Activated T-cell treated with anti-CD3 and anti-CD28 coated beads, Interleukin-2, amount 50 U/mL, for 4 hours (primary cell): ENCODE results near the gene BCL7B. TPM values are rescaled to one million over a fixed set of nuclear protein-coding genes. Genes with fewer than 3 reads are reported as not detected.
"Not testable (repeated sequence)": the region's sequence is repeated elsewhere in the genome, so short reads cannot be mapped to it uniquely, and the experiment has no call there.

Experiments
- ATAC-seq, 2 donors: fragments of 200-7000 bp; cut with Tn5 transposase; one replicate each; pipeline ENCODE4 v1.10.0; 2021
- DNase-seq: peaks from one replicate; pipeline ENCODE4 v3.0.0-alpha.2; 2020
- H3K27me3 Mint-ChIP-seq: one replicate; pipeline ENCODE4 v1.8.0; 2021; ENCODE audit warnings: low read depth, mixed read lengths
- H3K36me3 Mint-ChIP-seq: one replicate; pipeline ENCODE4 v1.8.0; 2022; ENCODE audit warnings: mixed read lengths; ENCODE audit not compliant: insufficient read depth
- H3K4me1 Mint-ChIP-seq: one replicate; pipeline ENCODE4 v1.8.0; 2021; ENCODE audit warnings: low read depth, mixed read lengths
- H3K4me3 Mint-ChIP-seq: one replicate; pipeline ENCODE4 v1.8.0; 2021; ENCODE audit warnings: mild to moderate bottlenecking, moderate library complexity, mixed read lengths
- H3K9me3 Mint-ChIP-seq: one replicate; pipeline ENCODE4 v1.8.0; 2021; ENCODE audit warnings: mixed read lengths
- total RNA-seq, 3 donors: library from RNA; stranded (reverse); gene quantifications; one replicate each; pipeline ENCODE4 v1.2.1, GENCODE V29; 2021

BCL7B gene
- total RNA-seq, 3 donors from 2014 or later: 74.8 to 76.3 (median 74.9) TPM

GRCh38 chr7:73535918-73536317, 21.6 kb downstream of the BCL7B start:
- H3K9me3 Mint-ChIP-seq: not testable (repeated sequence)

GRCh38 chr7:73533742-73534141, 23.7 kb downstream of the BCL7B start:
- Mint-ChIP-seq H3K9me3 (no peaks in the 10 kb centered on the region), H3K27me3 (no peaks in the 10 kb centered on the region), H3K36me3 (peaks cover 22% of the 10 kb centered on the region), H3K4me3 (no peak overlapping the region), H3K4me1 (no peaks in the 10 kb centered on the region)
- DNase-seq: no peak
- ATAC-seq: no peak

More at GRCh38 chr7:73535918-73536317, 21.6 kb downstream of the BCL7B start:
- DNase-seq, H3K27me3 Mint-ChIP-seq, H3K4me3 Mint-ChIP-seq, ATAC-seq, H3K4me1 Mint-ChIP-seq: not testable (repeated sequence)
- peaks cover 27% of the 10 kb centered on the region for H3K36me3 Mint-ChIP-seq

- Mint-ChIP-seq H3K4me3 (no peak overlapping the region), H3K9me3 (no peaks in the 10 kb centered on the region), H3K36me3 (peaks cover 13% of the 10 kb centered on the region), H3K27me3 (no peaks in the 10 kb centered on the region), H3K4me1 (peaks cover 8% of the 10 kb centered on the region)
- no peak for DNase-seq
- no peak for ATAC-seq
Measured at GRCh38 chr7:73532224-73532623, 25.3 kb downstream of the BCL7B start.

- Mint-ChIP-seq H3K36me3 (peaks cover 2% of the 10 kb centered on the region), H3K9me3 (no peaks in the 10 kb centered on the region), H3K4me1 (peaks cover 14% of the 10 kb centered on the region), H3K27me3 (no peaks in the 10 kb centered on the region), H3K4me3 (no peak overlapping the region)
- ATAC-seq: no peak
- DNase-seq: no peak
Measured at GRCh38 chr7:73530800-73531199, 26.7 kb downstream of the BCL7B start.

- Mint-ChIP-seq H3K27me3 (no peaks in the 10 kb centered on the region), H3K4me3 (no peak overlapping the region), H3K36me3 (no peaks in the 10 kb centered on the region), H3K4me1 (peaks cover 36% of the 10 kb centered on the region), H3K9me3 (no peaks in the 10 kb centered on the region)
- no peak for ATAC-seq
- DNase-seq: no peak
Measured at GRCh38 chr7:73526896-73527821, 30.3 kb downstream of the BCL7B start.

- H3K9me3 Mint-ChIP-seq, H3K36me3 Mint-ChIP-seq, ATAC-seq, H3K27me3 Mint-ChIP-seq, DNase-seq, H3K4me3 Mint-ChIP-seq: not testable (repeated sequence)
- peaks cover 37% of the 10 kb centered on the region for H3K4me1 Mint-ChIP-seq
Measured at GRCh38 chr7:73526158-73526494, 31.4 kb downstream of the BCL7B start.

GRCh38 chr7:73522105-73522872, 35.2 kb downstream of the BCL7B start, which contains the start of gene BAZ1B:
TSS of gene BAZ1B (minus strand) at chr7:73522293. CDS start at chr7:73521933, 360 bp downstream.
- ATAC-seq: peak; percentile 95 to 96
- H3K9me3 Mint-ChIP-seq: no peaks in the 10 kb centered on the region
- peak within 1 kb of the TSS; percentile 97 for H3K4me3 Mint-ChIP-seq
- H3K4me1 Mint-ChIP-seq: peaks cover 61% of the 10 kb centered on the region
- peaks cover 22% of the 10 kb centered on the region for H3K36me3 Mint-ChIP-seq
- peak; percentile 96 for DNase-seq
- H3K27me3 Mint-ChIP-seq: no peaks in the 10 kb centered on the region

- peak; percentile 57 to 58 for ATAC-seq
- H3K9me3 Mint-ChIP-seq: no peaks in the 10 kb centered on the region
- peaks cover 22% of the 10 kb centered on the region for H3K36me3 Mint-ChIP-seq
- peak overlapping the region; percentile 91 for H3K4me3 Mint-ChIP-seq
- H3K27me3 Mint-ChIP-seq: no peaks in the 10 kb centered on the region
- peak; percentile 9 for DNase-seq
- H3K4me1 Mint-ChIP-seq: peaks cover 62% of the 10 kb centered on the region
Measured at GRCh38 chr7:73521636-73522104, 35.8 kb downstream of the BCL7B start.

- H3K4me3 Mint-ChIP-seq: peak overlapping the region; percentile 97
- ATAC-seq: no peak
Measured at GRCh38 chr7:73520673-73521635, 36.5 kb downstream of the BCL7B start.

GRCh38 chr7:73519867-73520672, 37.4 kb downstream of the BCL7B start:
- no peaks in the 10 kb centered on the region for H3K9me3 Mint-ChIP-seq
- H3K4me1 Mint-ChIP-seq: peaks cover 56% of the 10 kb centered on the region
- peaks cover 24% of the 10 kb centered on the region for H3K36me3 Mint-ChIP-seq
- no peaks in the 10 kb centered on the region for H3K27me3 Mint-ChIP-seq
- DNase-seq (peak; percentile 19), ATAC-seq (no peak)
- peak overlapping the region; percentile 97 for H3K4me3 Mint-ChIP-seq

More at GRCh38 chr7:73520673-73521635, 36.5 kb downstream of the BCL7B start:
- no peaks in the 10 kb centered on the region for H3K27me3 Mint-ChIP-seq
- H3K9me3 Mint-ChIP-seq: no peaks in the 10 kb centered on the region
- peaks cover 62% of the 10 kb centered on the region for H3K4me1 Mint-ChIP-seq
- no peak for DNase-seq
- H3K36me3 Mint-ChIP-seq: peaks cover 22% of the 10 kb centered on the region

GRCh38 chr7:73518470-73518869, 39.0 kb downstream of the BCL7B start:
- no peak for DNase-seq
- Mint-ChIP-seq H3K4me1 (peaks cover 55% of the 10 kb centered on the region), H3K27me3 (no peaks in the 10 kb centered on the region), H3K9me3 (no peaks in the 10 kb centered on the region), H3K36me3 (peaks cover 31% of the 10 kb centered on the region), H3K4me3 (peak overlapping the region; percentile 97)
- no peak for ATAC-seq

- Mint-ChIP-seq H3K27me3 (no peaks in the 10 kb centered on the region), H3K9me3 (no peaks in the 10 kb centered on the region), H3K4me1 (peaks cover 55% of the 10 kb centered on the region), H3K36me3 (peaks cover 35% of the 10 kb centered on the region), H3K4me3 (peak overlapping the region; percentile 40)
- ATAC-seq (no peak), DNase-seq (no peak)
Measured at GRCh38 chr7:73517241-73517995, 40.1 kb downstream of the BCL7B start.
